ENCODE measurements around the gene INF2.

DNA sequence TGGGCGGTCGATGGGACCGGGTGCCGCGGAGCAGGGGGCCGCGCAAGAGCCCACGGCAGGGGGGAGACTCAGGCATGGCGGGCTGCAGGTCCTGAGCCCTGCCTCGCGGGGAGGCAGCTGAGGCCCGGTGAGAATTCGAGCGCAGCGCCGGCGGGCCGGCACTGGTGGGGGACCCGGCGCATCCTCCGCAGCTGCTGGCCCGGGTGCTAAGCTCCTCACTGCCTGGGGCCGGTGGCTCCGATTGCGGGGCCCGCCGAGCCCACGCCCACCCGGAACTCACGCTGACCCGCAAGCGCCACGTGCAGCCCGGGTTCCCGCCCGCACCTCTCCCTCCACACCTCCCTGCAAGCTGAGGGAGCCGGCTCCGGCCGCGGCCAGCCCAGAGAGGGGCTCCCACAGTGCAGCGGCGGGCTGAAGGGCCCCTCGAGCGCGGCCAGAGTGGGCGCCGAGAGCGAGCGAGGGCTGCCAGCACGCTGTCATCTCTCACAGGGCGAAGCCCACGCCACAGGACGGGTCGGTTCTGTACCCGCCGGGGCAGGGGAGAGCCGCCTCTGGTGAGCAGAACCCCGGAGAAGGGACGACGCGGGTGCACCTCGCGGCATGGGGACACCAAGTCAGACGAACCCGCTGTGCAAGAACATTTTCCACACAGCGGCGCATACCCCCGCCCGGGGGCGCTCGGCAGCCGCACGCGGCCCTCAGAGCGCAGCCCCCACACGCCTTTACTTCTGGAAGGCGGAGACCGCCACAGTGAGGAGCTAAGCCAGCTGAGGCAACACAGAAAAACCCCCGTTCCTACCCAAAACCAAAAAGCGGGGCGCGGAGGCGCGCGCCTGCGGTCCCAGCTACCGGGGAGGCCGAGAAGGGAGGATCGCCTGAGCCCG, 62.4 kb downstream of the INF2 start:
- no peak for TF ChIP-seq HDGF (IDR thresholded peaks at IDR 0.05; ENCODE audit: borderline replicate concordance)
- no peak for TF ChIP-seq ZNF384 (IDR thresholded peaks at IDR 0.05)
- TF ChIP-seq FOXM1 (IDR thresholded peaks at IDR 0.05; ENCODE audit: borderline replicate concordance): no peak
- no peak for TF ChIP-seq SUZ12 (IDR thresholded peaks at IDR 0.05)
- no peak for TF ChIP-seq FOXA1 (IDR thresholded peaks at IDR 0.05)

All from HEK293T (cell line).